Upper lobe of left lung (tissue), 6 donors: Measurements from ENCODE around the gene SGSM2. TPM values are rescaled to one million over a fixed set of nuclear protein-coding genes. Genes with fewer than 3 reads are reported as not detected.
A peak's percentile ranks its signal among the peaks of the same experiment; 100 is the strongest.

ENCODE experiments used
- ATAC-seq, 2 donors: fragments of 200-7000 bp; cut with Tn5 transposase; one replicate each; pipeline ENCODE4 v1.9.1; 2022; ENCODE audit warnings: mild to moderate bottlenecking in 2 of 2, moderate library complexity in 2 of 2; ENCODE audit not compliant: low FRiP score in 2 of 2
- DNase-seq, 2 donors: peaks; one replicate each; pipeline ENCODE4 v3.0.0-alpha.2; 2019 to 2020
- H3K27ac ChIP-seq, 4 donors: fragments of 200-600 bp; sonication (generic); one replicate each; pipeline ENCODE4 v1.5.1; 2016 to 2019
- H3K27me3 ChIP-seq, 4 donors: fragments of 200-600 bp; sonication (generic); one replicate each; pipeline ENCODE4 v1.5.1; 2017 to 2019
- H3K36me3 ChIP-seq, 4 donors: fragments of 200-600 bp; sonication (generic); one replicate each; pipeline ENCODE4 v1.5.1; 2016 to 2019
- H3K4me1 ChIP-seq, 4 donors: fragments of 200-600 bp; sonication (generic); one replicate each; pipeline ENCODE4 v1.5.1; 2018 to 2019
- H3K4me3 ChIP-seq, 4 donors: fragments of 200-600 bp; sonication (generic); one replicate each; pipeline ENCODE4 v1.5.1; 2017 to 2019; ENCODE audit warnings: mild to moderate bottlenecking in 2 of 4, moderate library complexity in 1 of 4
- H3K9me3 ChIP-seq, 4 donors: fragments of 200-600 bp; sonication (generic); one replicate each; pipeline ENCODE4 v1.5.1; 2018 to 2019
- CTCF ChIP-seq, 6 experiments: fragments of 450-650 bp in 4 of 6; fragments of 200-600 bp in 2 of 6; sonication (generic) in 2 of 6; IDR thresholded peaks; one replicate each; pipeline ENCODE4 v1.5.1; 2016 to 2019; ENCODE audit warnings: antibody characterized with exemption in 6 of 6
- EP300 ChIP-seq, 4 donors: sonication (generic); formaldehyde crosslinking; IDR thresholded peaks; one replicate each; pipeline ENCODE4 v1.5.1; 2017; ENCODE audit warnings: antibody characterized with exemption in 4 of 4, control low read depth in 2 of 4
- POLR2A ChIP-seq, 4 donors: fragments of 450-650 bp; IDR thresholded peaks; one replicate each; pipeline ENCODE4 v1.5.1; 2016 to 2017; ENCODE audit warnings: antibody characterized with exemption in 4 of 4, mild to moderate bottlenecking in 2 of 4
- POLR2AphosphoS5 ChIP-seq, 2 donors: sonication (generic); formaldehyde crosslinking; IDR thresholded peaks; one replicate each; pipeline ENCODE4 v1.5.1; 2017; ENCODE audit warnings: antibody characterized with exemption in 2 of 2
- WGBS, 2 donors: methylation state at CpG; one replicate each; pipeline ENCODE4 v1.1.5; 2017 to 2018; 5-methylcytosine and 5-hydroxymethylcytosine counted together
- total RNA-seq, 6 donors: library from RNA; depleted of rRNA in 4 of 6; stranded (reverse); fragments of >200 nt in 4 of 6; gene quantifications; one replicate each; pipeline versions ENCODE4 v1.1.0 to v1.2.1, GENCODE V29; 2016 to 2021
- donor health status: DM: no; HTN: no; CAD: no; lungs with moderate emphysema.
- donor health status: DM: no; HTN: yes; CAD: no; lungs with severe emphysema.

SGSM2 gene
- total RNA-seq, 6 donors from 2014 or later, result 53.1 to 313 (median 60.1) TPM

GRCh38 chr17:2369551-2370210 lies 32.4 kb downstream of the SGSM2 start:
- Histone ChIP-seq H3K36me3 (peaks cover 0 to 64% (median 39%) of the 10 kb centered on the region in 4 donors), H3K27ac (no peak overlapping the region), H3K27me3 (no peaks in the 10 kb centered on the region), H3K4me3 (no peak overlapping the region), H3K9me3 (no peaks in the 10 kb centered on the region), H3K4me1 (no peaks in the 10 kb centered on the region)
- WGBS, 2 donors, result 73 to 81% methylated on average over 10 to 20 of the region's 20 CpGs
- TF ChIP-seq POLR2A (IDR thresholded peaks at IDR 0.05) (no peak), POLR2AphosphoS5 (IDR thresholded peaks at IDR 0.05) (no peak), EP300 (IDR thresholded peaks at IDR 0.05) (no peak), CTCF (IDR thresholded peaks at IDR 0.05) (no peak)
- peak in 1 of 2 donors; percentile 62 for DNase-seq
- peak in 1 of 2 donors; percentile 39 for ATAC-seq

- TF ChIP-seq POLR2A (IDR thresholded peaks at IDR 0.05), result no peak
- TF ChIP-seq CTCF (IDR thresholded peaks at IDR 0.05), result no peak
- no peak for TF ChIP-seq EP300 (IDR thresholded peaks at IDR 0.05)
- no peak for TF ChIP-seq POLR2AphosphoS5 (IDR thresholded peaks at IDR 0.05)
- Histone ChIP-seq H3K36me3 (peaks cover 0 to 61% (median 38%) of the 10 kb centered on the region in 4 donors), H3K27me3 (no peaks in the 10 kb centered on the region), H3K27ac (no peak overlapping the region), H3K4me1 (no peaks in the 10 kb centered on the region), H3K4me3 (no peak overlapping the region), H3K9me3 (no peaks in the 10 kb centered on the region)
- peak in 1 of 2 donors; percentile 80 for DNase-seq
- 75 to 87% methylated on average over 4 to 11 of the region's 11 CpGs for WGBS, 2 donors
- no peak for ATAC-seq
These were observed 32.9 kb downstream of the SGSM2 start for GRCh38 chr17:2370211-2370589.

DNA sequence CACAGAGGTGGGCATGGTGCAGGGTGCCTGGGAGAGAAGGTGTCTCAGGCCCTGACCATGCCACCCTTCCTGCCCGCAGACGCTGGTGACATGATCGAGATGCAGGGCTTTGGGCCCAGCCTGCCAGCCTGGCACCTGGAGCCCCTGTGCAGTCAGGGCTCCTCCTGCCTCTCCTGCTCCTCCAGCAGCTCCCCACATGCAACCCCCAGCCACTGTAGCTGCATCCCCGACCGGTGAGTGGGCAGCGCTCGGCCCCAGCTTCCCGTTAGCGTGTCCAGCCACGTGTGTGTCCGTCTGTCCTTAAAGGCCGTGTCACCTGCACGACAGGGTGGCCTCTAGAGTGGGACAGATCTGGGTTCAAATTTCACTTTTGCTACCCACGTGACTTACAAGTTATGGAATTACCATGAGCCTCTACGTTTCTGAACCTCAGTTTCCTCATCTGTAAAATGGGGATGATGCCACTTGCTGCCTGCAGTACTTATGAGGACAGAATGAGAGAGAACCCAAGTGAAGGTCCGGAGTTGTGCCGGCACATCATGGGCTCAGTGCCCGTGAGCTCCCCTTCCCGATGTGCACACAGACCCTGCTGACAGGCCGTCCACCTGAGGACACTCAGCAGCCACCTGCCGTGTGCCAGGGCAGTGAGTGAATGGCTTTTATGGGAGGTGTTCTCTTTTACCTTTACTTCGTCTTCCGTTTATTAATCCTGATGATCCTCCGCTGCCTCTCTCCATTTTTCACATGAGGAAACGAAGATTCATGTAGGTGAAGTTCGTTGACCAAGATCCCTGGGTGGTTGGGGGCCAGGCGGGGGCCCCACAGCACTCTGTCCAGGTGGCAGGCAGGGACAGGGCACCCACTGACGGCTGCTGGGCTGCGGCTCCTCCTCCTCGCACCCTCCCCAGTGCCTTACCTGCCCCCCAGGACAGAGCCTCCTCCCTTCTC lies 34.2 kb downstream of the SGSM2 start:
- DNase-seq (peak in 1 of 2 donors; percentile 62), ATAC-seq (no peak)
- TF ChIP-seq POLR2AphosphoS5 (IDR thresholded peaks at IDR 0.05) (no peak), CTCF (IDR thresholded peaks at IDR 0.05) (no peak), EP300 (IDR thresholded peaks at IDR 0.05) (no peak)
- H3K9me3 ChIP-seq, result no peaks in the 10 kb centered on the region
- no peaks in the 10 kb centered on the region for H3K4me1 ChIP-seq
- H3K27me3 ChIP-seq, result no peaks in the 10 kb centered on the region
- H3K4me3 ChIP-seq, result no peak overlapping the region
- no peak overlapping the region for H3K27ac ChIP-seq
- peaks cover 4 to 64% (median 42%) of the 10 kb centered on the region in 4 donors for H3K36me3 ChIP-seq
- 91 to 92% methylated on average over 25 to 30 of the region's 30 CpGs for WGBS, 2 donors

- TF ChIP-seq EP300 (IDR thresholded peaks at IDR 0.05) (no peak), POLR2AphosphoS5 (IDR thresholded peaks at IDR 0.05) (no peak), CTCF (IDR thresholded peaks at IDR 0.05) (no peak), POLR2A (IDR thresholded peaks at IDR 0.05) (no peak)
- H3K27ac ChIP-seq, result no peak overlapping the region
- 96% methylated on average over 26 of the region's 26 CpGs; no CpG with 5 or more reads in 1 of the 2 donors for WGBS, 2 donors
- no peaks in the 10 kb centered on the region for H3K9me3 ChIP-seq
- peaks cover 4 to 64% (median 45%) of the 10 kb centered on the region in 4 donors for H3K36me3 ChIP-seq
- no peaks in the 10 kb centered on the region for H3K4me1 ChIP-seq
- ATAC-seq (no peak), DNase-seq (peak in 1 of 2 donors; percentile 79)
- no peaks in the 10 kb centered on the region for H3K27me3 ChIP-seq
- no peak overlapping the region for H3K4me3 ChIP-seq
These were observed 34.9 kb downstream of the SGSM2 start for GRCh38 chr17:2372180-2372579.
